H9 (cell line): ENCODE results near the gene NSD1. TPM values are rescaled to one million over a fixed set of nuclear protein-coding genes. Genes with fewer than 3 reads are reported as not detected.

Experiments
- DNase-seq: peaks from one replicate; pipeline ENCODE4 v3.0.0-alpha.2; 2017
- H2AFZ ChIP-seq: one replicate; pipeline ENCODE4 v1.6.1; 2013; ENCODE audit warnings: mild to moderate bottlenecking, low read length, control low read depth, moderate library complexity
- H2AK5ac ChIP-seq: 2 replicates; pipeline ENCODE4 v1.6.1; 2013; ENCODE audit warnings: low read length, control low read depth, mixed read lengths; ENCODE audit not compliant: insufficient read length
- H2BK120ac ChIP-seq: one replicate; pipeline ENCODE4 v1.6.1; 2013; ENCODE audit warnings: low read depth, mild to moderate bottlenecking, low read length, control low read depth, inconsistent platforms; ENCODE audit not compliant: poor library complexity, severe bottlenecking
- H2BK12ac ChIP-seq: 2 replicates; pipeline ENCODE4 v1.6.1; 2013; ENCODE audit warnings: low read length, control low read depth, mixed read lengths, low read depth; ENCODE audit not compliant: insufficient read length
- H2BK15ac ChIP-seq: 2 replicates; pipeline ENCODE4 v1.6.1; 2013; ENCODE audit warnings: low read depth, low read length, control low read depth
- H2BK20ac ChIP-seq: one replicate; pipeline ENCODE4 v1.6.1; 2013; ENCODE audit warnings: low read depth, mild to moderate bottlenecking, low read length, control low read depth, inconsistent platforms; ENCODE audit not compliant: poor library complexity, severe bottlenecking
- H2BK5ac ChIP-seq: 2 replicates; pipeline ENCODE4 v1.6.1; 2013; ENCODE audit warnings: low read length, control low read depth, mixed read lengths; ENCODE audit not compliant: insufficient read length
- H3K14ac ChIP-seq: 2 replicates; pipeline ENCODE4 v1.6.1; 2013; ENCODE audit warnings: low read length, control low read depth; ENCODE audit not compliant: insufficient read depth
- H3K18ac ChIP-seq: 2 replicates; pipeline ENCODE4 v1.6.1; 2013; ENCODE audit warnings: low read depth, mild to moderate bottlenecking, mixed read lengths, low read length, control low read depth; ENCODE audit not compliant: insufficient read length
- H3K23ac ChIP-seq: 2 replicates; pipeline ENCODE4 v1.6.1; 2013; ENCODE audit warnings: low read length, control low read depth, mixed read lengths, low read depth; ENCODE audit not compliant: insufficient read length
- H3K23me2 ChIP-seq: 2 replicates; pipeline ENCODE4 v1.6.1; 2013; ENCODE audit warnings: low read depth, mild to moderate bottlenecking, mixed read lengths, low read length, control low read depth; ENCODE audit not compliant: insufficient read length, poor library complexity, severe bottlenecking
- H3K27ac ChIP-seq: 2 replicates; pipeline ENCODE4 v1.5.1; 2013; ENCODE audit warnings: low read length, control low read depth, mixed read lengths, low read depth; ENCODE audit not compliant: insufficient read length
- H3K27me3 ChIP-seq: 2 replicates; pipeline ENCODE4 v1.6.1; 2013; ENCODE audit warnings: low read length, control low read depth, inconsistent platforms; ENCODE audit not compliant: insufficient read depth
- H3K4ac ChIP-seq: 2 replicates; pipeline ENCODE4 v1.6.1; 2013; ENCODE audit warnings: low read depth, mild to moderate bottlenecking, control low read depth, inconsistent platforms, low read length, moderate library complexity
- H3K4me1 ChIP-seq: 2 replicates; pipeline ENCODE4 v1.6.1; 2013; ENCODE audit warnings: low read length, control low read depth, inconsistent platforms; ENCODE audit not compliant: insufficient read depth
- H3K4me2 ChIP-seq: 2 replicates; pipeline ENCODE4 v1.6.1; 2013; ENCODE audit warnings: low read length, control low read depth, mixed read lengths; ENCODE audit not compliant: insufficient read length, insufficient read depth
- H3K56ac ChIP-seq: 2 replicates; pipeline ENCODE4 v1.6.1; 2013; ENCODE audit warnings: low read depth, mild to moderate bottlenecking, mixed read lengths, low read length, control low read depth; ENCODE audit not compliant: insufficient read length
- H3K79me1 ChIP-seq: 2 replicates; pipeline ENCODE4 v1.6.1; 2013; ENCODE audit warnings: low read depth, mild to moderate bottlenecking, moderate library complexity, low read length, control low read depth, inconsistent platforms; ENCODE audit not compliant: insufficient read depth, poor library complexity, severe bottlenecking
- H3K79me2 ChIP-seq: 2 replicates; pipeline ENCODE4 v1.6.1; 2013; ENCODE audit warnings: low read length, control low read depth, inconsistent platforms; ENCODE audit not compliant: insufficient read depth
- H3K9ac ChIP-seq: 2 replicates; pipeline ENCODE4 v1.6.1; 2013; ENCODE audit warnings: low read length, control low read depth, mixed read lengths; ENCODE audit not compliant: insufficient read length; ENCODE audit errors: extremely low read depth
- H3K9me3 ChIP-seq: one replicate; pipeline ENCODE4 v1.6.1; 2013; ENCODE audit warnings: low read depth, low read length, inconsistent platforms; ENCODE audit not compliant: control insufficient read depth
- H3T11ph ChIP-seq: one replicate; pipeline ENCODE4 v1.6.1; 2013; ENCODE audit warnings: mild to moderate bottlenecking, low read length, control low read depth, inconsistent platforms
- H4K20me1 ChIP-seq: one replicate; pipeline ENCODE4 v1.6.1; 2013; ENCODE audit not compliant: control insufficient read depth, insufficient read length, insufficient read depth
- H4K5ac ChIP-seq: 2 replicates; pipeline ENCODE4 v1.6.1; 2013; ENCODE audit warnings: low read depth, mild to moderate bottlenecking, mixed read lengths, low read length, control low read depth; ENCODE audit not compliant: insufficient read length
- H4K8ac ChIP-seq: replicated peaks from 2 replicates; pipeline ENCODE4 v1.6.1; 2013; ENCODE audit warnings: low read length, control low read depth, mixed read lengths, low read depth; ENCODE audit not compliant: insufficient read length
- H4K91ac ChIP-seq: 2 replicates; pipeline ENCODE4 v1.6.1; 2013; ENCODE audit warnings: low read depth, mild to moderate bottlenecking, moderate library complexity, mixed read lengths, low read length, control low read depth; ENCODE audit not compliant: insufficient read length
- H3K27ac Mint-ChIP-seq, 3 experiments: 2 replicates in 2 of 3; 3 replicates in 1 of 3; pipeline ENCODE4 v1.8.0; 2020 to 2021; ENCODE audit warnings: mixed read lengths in 3 of 3, mild to moderate bottlenecking in 1 of 3, moderate library complexity in 1 of 3
- H3K27me3 Mint-ChIP-seq: 2 replicates; pipeline ENCODE4 v1.8.0; 2021; ENCODE audit warnings: low read depth, mild to moderate bottlenecking, moderate library complexity, mixed read lengths
- H3K36me3 Mint-ChIP-seq, 3 experiments: 2 replicates in 2 of 3; 3 replicates in 1 of 3; pipeline ENCODE4 v1.8.0; 2020 to 2021; ENCODE audit warnings: low read depth in 3 of 3, mixed read lengths in 3 of 3; ENCODE audit not compliant: insufficient read depth in 1 of 3
- H3K4me1 Mint-ChIP-seq, 2 experiments: 2 replicates each; pipeline ENCODE4 v1.8.0; 2020; ENCODE audit warnings: mixed read lengths in 2 of 2
- H3K4me3 Mint-ChIP-seq, 2 experiments: 2 replicates in 1 of 2; 3 replicates in 1 of 2; pipeline ENCODE4 v1.8.0; 2020 to 2021; ENCODE audit warnings: mild to moderate bottlenecking in 2 of 2, mixed read lengths in 2 of 2, moderate library complexity in 1 of 2
- H3K9me3 Mint-ChIP-seq, 2 experiments: 2 replicates in 1 of 2; 3 replicates in 1 of 2; pipeline ENCODE4 v1.8.0; 2020; ENCODE audit warnings: mild to moderate bottlenecking in 2 of 2, mixed read lengths in 2 of 2, moderate library complexity in 1 of 2
- WGBS: extraction: QIAGEN DNeasy Blood & Tissue Kit; methylation state at CpG from one replicate; pipeline ENCODE4 v1.1.7; 2013; ENCODE audit warnings: missing lambda C conversion rate, low lambda C conversion rate, mixed read lengths; ENCODE audit not compliant: insufficient read length; ENCODE audit errors: extremely low coverage; 5-methylcytosine and 5-hydroxymethylcytosine counted together
- total RNA-seq: library from RNA; stranded (reverse); gene quantifications from 2 replicates; pipeline ENCODE4 v1.2.1, GENCODE V29; 2021
- TF ChIP-seq, protein P1 (sequence below): fragments of 200-600 bp; sonication (generic); conservative IDR thresholded peaks from 3 replicates; pipeline ENCODE4 v1.8.0; 2021; ENCODE audit warnings: antibody characterized with exemption, mild to moderate bottlenecking

The NSD1 gene
- total RNA-seq, 1 experiment from 2014 or later, result 213 TPM

DNA sequence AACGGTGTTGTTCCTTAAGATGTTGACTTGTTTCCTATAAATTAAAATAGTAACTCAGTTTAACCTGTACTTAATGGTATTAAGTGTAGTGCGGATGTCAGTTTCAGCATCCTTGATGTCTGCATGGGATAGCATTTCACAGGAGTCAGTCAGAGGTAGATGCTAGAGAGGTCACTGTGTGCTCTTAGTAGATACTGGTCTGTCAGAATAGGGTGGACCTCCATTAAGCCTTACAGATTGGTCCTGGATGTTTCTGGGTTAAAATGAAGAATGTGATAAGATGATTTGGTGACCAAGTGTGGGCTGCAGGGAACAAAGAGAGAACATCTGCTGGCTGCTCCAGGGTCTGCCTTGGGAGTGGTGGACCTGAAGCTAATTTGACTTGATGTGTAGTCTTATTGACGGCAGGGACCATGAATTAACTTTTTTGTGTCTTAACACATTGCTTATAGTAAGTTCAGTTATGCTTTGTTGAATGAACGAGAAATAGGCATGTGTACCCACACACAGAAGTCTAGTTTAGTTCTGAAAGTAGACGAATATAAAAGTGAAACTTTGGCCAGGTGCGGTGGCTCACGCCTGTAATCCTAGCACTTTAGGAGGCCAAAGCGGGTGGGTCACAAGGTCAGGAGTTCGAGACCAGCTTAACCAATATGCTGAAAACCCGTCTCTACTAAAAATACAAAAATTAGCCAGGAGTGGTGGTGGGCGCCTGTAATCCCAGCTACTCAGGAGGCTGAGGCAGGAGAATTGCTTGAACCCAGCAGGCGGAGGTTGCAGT is 157.4 kb downstream of the NSD1 start:
- H2AK5ac ChIP-seq, result no peak overlapping the region
- no peaks in the 10 kb centered on the region for H4K20me1 ChIP-seq
- H2BK5ac ChIP-seq, result no peak overlapping the region
- H3K9ac ChIP-seq, result no peak overlapping the region
- H3K27ac ChIP-seq, result no peak overlapping the region
- Mint-ChIP-seq H3K4me3 (no peak overlapping the region), H3K4me1 (0 out of 4 replicates have a peak, but pooled peaks cover 0 to under 1% of the 10 kb centered on the region in 2 experiments), H3K27me3 (no peaks in the 10 kb centered on the region), H3K9me3 (no peaks in the 10 kb centered on the region), H3K36me3 (peaks cover 50 to 94% (median 82%) of the 10 kb centered on the region in 3 experiments; a peak in 6 of 7 replicates), H3K27ac (0 out of 7 replicates have a peak overlapping the region, but pooled peaks of 1 of the 3 experiments have one; percentile 44)
- no peak overlapping the region for H2BK120ac ChIP-seq
- no peak overlapping the region for H3K4ac ChIP-seq
- TF ChIP-seq, protein P1, sequence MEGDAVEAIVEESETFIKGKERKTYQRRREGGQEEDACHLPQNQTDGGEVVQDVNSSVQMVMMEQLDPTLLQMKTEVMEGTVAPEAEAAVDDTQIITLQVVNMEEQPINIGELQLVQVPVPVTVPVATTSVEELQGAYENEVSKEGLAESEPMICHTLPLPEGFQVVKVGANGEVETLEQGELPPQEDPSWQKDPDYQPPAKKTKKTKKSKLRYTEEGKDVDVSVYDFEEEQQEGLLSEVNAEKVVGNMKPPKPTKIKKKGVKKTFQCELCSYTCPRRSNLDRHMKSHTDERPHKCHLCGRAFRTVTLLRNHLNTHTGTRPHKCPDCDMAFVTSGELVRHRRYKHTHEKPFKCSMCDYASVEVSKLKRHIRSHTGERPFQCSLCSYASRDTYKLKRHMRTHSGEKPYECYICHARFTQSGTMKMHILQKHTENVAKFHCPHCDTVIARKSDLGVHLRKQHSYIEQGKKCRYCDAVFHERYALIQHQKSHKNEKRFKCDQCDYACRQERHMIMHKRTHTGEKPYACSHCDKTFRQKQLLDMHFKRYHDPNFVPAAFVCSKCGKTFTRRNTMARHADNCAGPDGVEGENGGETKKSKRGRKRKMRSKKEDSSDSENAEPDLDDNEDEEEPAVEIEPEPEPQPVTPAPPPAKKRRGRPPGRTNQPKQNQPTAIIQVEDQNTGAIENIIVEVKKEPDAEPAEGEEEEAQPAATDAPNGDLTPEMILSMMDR, result no peak
- H2BK15ac ChIP-seq, result no peak overlapping the region
- H3K79me2 ChIP-seq, result no peaks in the 10 kb centered on the region; the same call in 1 of the 2 replicates
- no peak overlapping the region for H2BK12ac ChIP-seq
- no peak overlapping the region for H3K56ac ChIP-seq
- no peak overlapping the region for H4K91ac ChIP-seq
- H3K9me3 ChIP-seq, result no peaks in the 10 kb centered on the region
- no peaks in the 10 kb centered on the region for H3K23me2 ChIP-seq
- WGBS, result no CpG with 5 or more reads among the region's 12 CpGs
- no peaks in the 10 kb centered on the region for H3K4me1 ChIP-seq
- H3K23ac ChIP-seq, result no peak overlapping the region
- no peak overlapping the region for H4K8ac ChIP-seq
- H2BK20ac ChIP-seq, result no peak overlapping the region
- no peak overlapping the region for H3T11ph ChIP-seq
- no peak for DNase-seq
- H2AFZ ChIP-seq, result no peak overlapping the region
- no peak overlapping the region for H3K18ac ChIP-seq
- no peak overlapping the region for H3K4me2 ChIP-seq
- no peaks in the 10 kb centered on the region for H3K27me3 ChIP-seq
- peaks cover 4% of the 10 kb centered on the region for H3K79me1 ChIP-seq
- H4K5ac ChIP-seq, result no peak overlapping the region
- H3K14ac ChIP-seq, result no peak overlapping the region
